H1 (cell line): Measurements from ENCODE around the gene SLC25A21. TPM values are rescaled to one million over a fixed set of nuclear protein-coding genes. Genes with fewer than 3 reads are reported as not detected.
A peak's percentile ranks its signal among the peaks of the same experiment; 100 is the strongest.

Experiments
- CTCF ChIA-PET: fragments of 300-600 bp; sonication (Branson Sonifier 250); formaldehyde crosslinking; loops from one replicate; lab custom pipeline; 2021; ENCODE audit not compliant: partially characterized antibody; lab: Charles Lee
- POLR2A ChIA-PET: fragments of 300-600 bp; sonication (Branson Sonifier 250); formaldehyde crosslinking; loops from one replicate; lab custom pipeline; 2021; ENCODE audit warnings: inconsistent platforms; ENCODE audit not compliant: partially characterized antibody; lab: Charles Lee
- DNase-seq, 2 experiments: peaks; one replicate each; pipeline versions ENCODE4 v3.0.0 to v3.0.0-alpha.2; 2010 to 2022; ENCODE audit warnings: low spot score in 2 of 2, low read depth in 1 of 2, mixed read lengths in 1 of 2
- FAIRE-seq: peaks from 2 replicates; lab custom pipeline; 2011; peaks lifted over from hg19 to GRCh38; lab: Jason Lieb, UNC
- H2AFZ ChIP-seq: 2 replicates; pipeline ENCODE4 v1.8.1; 2012; ENCODE audit warnings: low read length, inconsistent platforms
- H2AK5ac ChIP-seq: 2 replicates; pipeline ENCODE4 v1.6.1; 2013; ENCODE audit warnings: low read depth, low read length
- H2BK120ac ChIP-seq: replicated peaks from 2 replicates; pipeline ENCODE3; 2013; ENCODE audit warnings: low read depth, low read length, inconsistent platforms
- H2BK12ac ChIP-seq: 2 replicates; pipeline ENCODE4 v1.6.1; 2013; ENCODE audit warnings: low read depth, low read length
- H2BK15ac ChIP-seq: 2 replicates; pipeline ENCODE4 v1.6.1; 2013; ENCODE audit warnings: low read length
- H2BK20ac ChIP-seq: 2 replicates; pipeline ENCODE4 v1.6.1; 2013; ENCODE audit warnings: low read length
- H2BK5ac ChIP-seq: 2 replicates; pipeline ENCODE4 v1.6.1; 2013; ENCODE audit warnings: low read depth, low read length
- H3K14ac ChIP-seq: 2 replicates; pipeline ENCODE4 v1.6.1; 2013; ENCODE audit warnings: inconsistent platforms; ENCODE audit not compliant: insufficient read length
- H3K18ac ChIP-seq: 2 replicates; pipeline ENCODE4 v1.6.1; 2013; ENCODE audit warnings: low read length; ENCODE audit errors: extremely low read depth
- H3K23ac ChIP-seq: 2 replicates; pipeline ENCODE4 v1.6.1; 2013; ENCODE audit warnings: inconsistent platforms; ENCODE audit not compliant: insufficient read length
- H3K23me2 ChIP-seq: 2 replicates; pipeline ENCODE4 v1.6.1; 2013; ENCODE audit warnings: low read depth, low read length
- H3K27ac ChIP-seq: 2 replicates; pipeline ENCODE4 v1.6.1; 2011; ENCODE audit warnings: low read depth, low read length, inconsistent platforms
- H3K27me3 ChIP-seq, 4 experiments: replicated peaks in 1 of 4; 1 replicate in 1 of 4; 2 replicates in 3 of 4; pipeline versions ENCODE4 v1.6.1 to v1.8.1; 2011 to 2013; ENCODE audit warnings: low read length in 3 of 4, mild to moderate bottlenecking in 3 of 4, inconsistent platforms in 2 of 4, mixed read lengths in 2 of 4, moderate library complexity in 1 of 4; ENCODE audit not compliant: control insufficient read depth in 3 of 4, insufficient read depth in 3 of 4; ENCODE audit errors: extremely low read depth in 1 of 4
- H3K36me3 ChIP-seq, 4 experiments: 2 replicates each; pipeline versions ENCODE4 v1.6.1 to v1.8.1; 2011 to 2013; ENCODE audit warnings: mild to moderate bottlenecking in 4 of 4, low read length in 3 of 4, moderate library complexity in 2 of 4, control low read depth in 1 of 4, inconsistent platforms in 1 of 4; ENCODE audit not compliant: insufficient read depth in 4 of 4, control insufficient read depth in 2 of 4
- H3K4ac ChIP-seq: replicated peaks from 2 replicates; pipeline ENCODE3; 2013; ENCODE audit warnings: low read length, low read depth, mixed read lengths, inconsistent platforms; ENCODE audit not compliant: insufficient read length
- H3K4me1 ChIP-seq, 4 experiments: replicated peaks in 1 of 4; 1 replicate in 1 of 4; 2 replicates in 3 of 4; pipeline versions ENCODE4 v1.6.1 to v1.8.1; 2011 to 2013; ENCODE audit warnings: low read length in 3 of 4, inconsistent platforms in 2 of 4, mixed read lengths in 1 of 4; ENCODE audit not compliant: insufficient read depth in 4 of 4, control insufficient read depth in 3 of 4
- H3K4me2 ChIP-seq, 2 experiments: 2 replicates each; pipeline versions ENCODE4 v1.6.1 to v1.8.1; 2011 to 2013; ENCODE audit warnings: low read depth in 2 of 2, low read length in 2 of 2, control low read depth in 1 of 2, inconsistent platforms in 1 of 2, mild to moderate bottlenecking in 1 of 2; ENCODE audit not compliant: insufficient read depth in 1 of 2
- H3K4me3 ChIP-seq, 4 experiments: fragments of 200-600, 300-600 bp in 1 of 4; sonication (generic), shearing (Covaris generic), sonication (Bioruptor Twin) in 1 of 4; 2 replicates each; pipeline versions ENCODE4 v1.5.1 to v1.8.1; 2011 to 2016; ENCODE audit warnings: low read length in 4 of 4, low read depth in 3 of 4, control low read depth in 2 of 4, inconsistent platforms in 2 of 4, mild to moderate bottlenecking in 2 of 4, mixed read lengths in 1 of 4, moderate library complexity in 1 of 4; ENCODE audit not compliant: insufficient read depth in 2 of 4; ENCODE audit errors: extremely low read depth in 1 of 4
- H3K56ac ChIP-seq: replicated peaks from 2 replicates; pipeline ENCODE3; 2013; ENCODE audit warnings: low read depth, mild to moderate bottlenecking, mixed read lengths, low read length, inconsistent platforms; ENCODE audit not compliant: insufficient read length
- H3K79me1 ChIP-seq: 2 replicates; pipeline ENCODE4 v1.6.1; 2013; ENCODE audit warnings: low read depth, low read length, control low read depth
- H3K79me2 ChIP-seq, 2 experiments: 2 replicates each; pipeline versions ENCODE4 v1.6.1 to v1.8.1; 2012 to 2013; ENCODE audit warnings: low read length in 2 of 2, mild to moderate bottlenecking in 2 of 2, inconsistent platforms in 1 of 2; ENCODE audit not compliant: insufficient read depth in 2 of 2, control insufficient read depth in 1 of 2
- H3K9ac ChIP-seq, 4 experiments: replicated peaks in 1 of 4; 1 replicate in 1 of 4; 2 replicates in 3 of 4; pipeline versions ENCODE4 v1.6.1 to v1.8.1; 2011 to 2013; ENCODE audit warnings: low read depth in 3 of 4, low read length in 3 of 4, control low read depth in 2 of 4, mild to moderate bottlenecking in 2 of 4, moderate library complexity in 2 of 4, inconsistent platforms in 1 of 4; ENCODE audit errors: extremely low read depth in 1 of 4
- H3K9me3 ChIP-seq, 2 experiments: 2 replicates each; pipeline versions ENCODE4 v1.6.1 to v1.8.1; 2012 to 2013; ENCODE audit warnings: mild to moderate bottlenecking in 2 of 2, moderate library complexity in 2 of 2, control low read depth in 1 of 2, inconsistent platforms in 1 of 2, low read depth in 1 of 2, low read length in 1 of 2, mixed read lengths in 1 of 2; ENCODE audit not compliant: insufficient read depth in 2 of 2
- H4K20me1 ChIP-seq, 2 experiments: replicated peaks in 1 of 2; 2 replicates each; pipeline versions ENCODE3 to v1.8.1; 2011 to 2013; ENCODE audit warnings: inconsistent platforms in 2 of 2, low read length in 2 of 2, mild to moderate bottlenecking in 1 of 2; ENCODE audit not compliant: insufficient read depth in 2 of 2, control insufficient read depth in 1 of 2
- H4K5ac ChIP-seq: 2 replicates; pipeline ENCODE4 v1.6.1; 2013; ENCODE audit warnings: low read length, low read depth, mixed read lengths, inconsistent platforms; ENCODE audit not compliant: insufficient read length
- H4K8ac ChIP-seq: 2 replicates; pipeline ENCODE4 v1.8.0; 2013; ENCODE audit warnings: mild to moderate bottlenecking, moderate library complexity, low read length, inconsistent platforms; ENCODE audit not compliant: insufficient read depth; ENCODE audit errors: extremely low read depth
- H4K91ac ChIP-seq: replicated peaks from 2 replicates; pipeline ENCODE3; 2013; ENCODE audit warnings: low read length, mixed read lengths, inconsistent platforms; ENCODE audit not compliant: insufficient read length
- CBX8 ChIP-seq: fragments of 300-800, 300-1000 bp; sonication (generic); IDR thresholded peaks from 2 replicates; pipeline ENCODE4 v1.7.1; 2016; ENCODE audit warnings: low read depth, low read length, borderline replicate concordance
- EP300 ChIP-seq, 2 experiments: IDR thresholded peaks; 1 replicate in 1 of 2; 2 replicates in 1 of 2; pipeline ENCODE4 v1.6.1; 2011 to 2012; ENCODE audit warnings: low read depth in 2 of 2, low read length in 2 of 2, mild to moderate bottlenecking in 2 of 2, borderline replicate concordance in 1 of 2, inconsistent platforms in 1 of 2, moderate library complexity in 1 of 2
- HDAC6 ChIP-seq: IDR thresholded peaks from one replicate; pipeline ENCODE4 v1.7.1; 2012; ENCODE audit warnings: low read depth, mild to moderate bottlenecking, inconsistent platforms, low read length, moderate library complexity
- NRF1 ChIP-seq: IDR thresholded peaks from 2 replicates; pipeline ENCODE4 v1.6.1; 2011; ENCODE audit warnings: mild to moderate bottlenecking, low read depth, low read length, improper control_type of control experiment
- POLR2A ChIP-seq, 2 experiments: IDR thresholded peaks; 1 replicate in 1 of 2; 2 replicates in 1 of 2; pipeline ENCODE4 v1.6.1; 2011; ENCODE audit warnings: low read depth in 2 of 2, low read length in 2 of 2, mild to moderate bottlenecking in 2 of 2; ENCODE audit errors: control extremely low read depth in 1 of 2
- TAF1 ChIP-seq: IDR thresholded peaks from 2 replicates; pipeline ENCODE4 v1.6.1; 2011; ENCODE audit warnings: mild to moderate bottlenecking, low read depth, low read length
- USF2 ChIP-seq: IDR thresholded peaks from 2 replicates; pipeline ENCODE4 v1.6.1; 2011; ENCODE audit warnings: low read length, improper control_type of control experiment
- WGBS, 2 experiments: shearing (Covaris generic) in 1 of 2; methylation state at CpG; one replicate each; pipeline versions ENCODE4 v1.1.6 to v1.1.7; 2013 to 2015; ENCODE audit warnings: low lambda C conversion rate in 2 of 2, mixed read lengths in 2 of 2, inconsistent platforms in 1 of 2, low coverage in 1 of 2, missing lambda C conversion rate in 1 of 2; ENCODE audit not compliant: insufficient replicate concordance in 2 of 2, insufficient coverage in 1 of 2, insufficient read length in 1 of 2; ENCODE audit errors: extremely low coverage in 1 of 2, missing lambda C conversion rate in 1 of 2; 5-methylcytosine and 5-hydroxymethylcytosine counted together
- polyA plus RNA-seq, 7 experiments: library from polyadenylated mRNA; depleted of rRNA in 3 of 7; stranded (reverse) in 5 of 7; unstranded in 2 of 7; fragments of >200 nt in 5 of 7; fragments of 200-250 nt in 2 of 7; gene quantifications; 1 replicate in 5 of 7; 2 replicates in 1 of 7; 4 replicates in 1 of 7; pipeline versions ENCODE4 v1.2.1 to v1.2.3, GENCODE V29; 2011 to 2013; ENCODE audit warnings: missing spikeins in 2 of 7, mixed read lengths in 2 of 7
- total RNA-seq: library from RNA; stranded (reverse); fragmentation: NEBNext Ultra II Directional; extraction: Animal tissue kit (Norgen Biotek cat#: 25700); gene quantifications from 2 replicates; pipeline ENCODE4 v1.2.1, GENCODE V29; 2021

The SLC25A21 gene
- total and polyA plus RNA-seq, 2 of the 8 experiments (the other 6 are each of a cell fraction or from before 2014, with no cell fraction given): 6.9 to 15.7 TPM

GRCh38 chr14:37168721-37169120 is 3.7 kb downstream of the SLC25A21 start:
- Histone ChIP-seq H2AK5ac (peak overlapping the region; percentile 70), H3K79me1 (no peaks in the 10 kb centered on the region), H2BK15ac (peak overlapping the region; percentile 83; the same call in 1 of the 2 replicates), H3K36me3 (no peaks in the 10 kb centered on the region; a peak in 1 of 8 replicates), H3K4me2 (peak overlapping the region; percentile 4 to 44; a peak in 3 of 4 replicates), H4K5ac (no peak overlapping the region), H3K4me3 (peak overlapping the region in 1 of 4 experiments; percentile 34; a peak in 1 of 8 replicates), H3K27me3 (no peaks in the 10 kb centered on the region), H3K4me1 (peaks cover 4 to 21% (median 14%) of the 10 kb centered on the region in 4 experiments; a peak in 5 of 7 replicates), H3K23me2 (peaks cover 3% of the 10 kb centered on the region), H3K27ac (peak overlapping the region; percentile 13; the same call in 1 of the 2 replicates), H3K56ac (no peak overlapping the region), H3K23ac (no peak overlapping the region), H3K18ac (peak overlapping the region; percentile 34), H2BK120ac (peak overlapping the region; percentile 62), H2BK20ac (peak overlapping the region; percentile 74), H3K79me2 (peaks cover 0 to 7% of the 10 kb centered on the region in 2 experiments; a peak in 2 of 4 replicates), H4K91ac (peak overlapping the region; percentile 63), H3K4ac (no peak overlapping the region), H2BK5ac (peak overlapping the region; percentile 75; the same call in 1 of the 2 replicates), H4K8ac (no peak overlapping the region), H2AFZ (no peak overlapping the region), H3K9me3 (no peaks in the 10 kb centered on the region), H3K9ac (no peak overlapping the region), H3K14ac (no peak overlapping the region), H4K20me1 (no peaks in the 10 kb centered on the region), H2BK12ac (peak overlapping the region; percentile 89)
- no peak for TF ChIP-seq USF2
- no peak for TF ChIP-seq HDAC6
- no peak for TF ChIP-seq EP300 (IDR thresholded peaks at IDR 0.05; ENCODE audit: borderline replicate concordance in 1 of 2, low read depth in 2 of 2, low read length in 2 of 2)
- TF ChIP-seq CBX8: no peak
- TF ChIP-seq NRF1: no peak
- TF ChIP-seq POLR2A (IDR thresholded peaks at IDR 0.05; ENCODE audit: control extremely low read depth in 1 of 2, low read depth in 2 of 2, low read length in 2 of 2): 0 out of 3 replicates have a peak, but pooled peaks of 1 of the 2 experiments have one; percentile 26
- TF ChIP-seq TAF1: 0 out of 2 replicates have a peak, but pooled peaks have one; percentile 19
- FAIRE-seq (peak; percentile 19), DNase-seq (no peak)
- ChIA-PET CTCF (interaction anchor here (0.7 to 3.5 kb wide), 4 partner anchors 19 to 848 kb away, joined by 3 to 15 read pairs (median 4); no protein-coding TSS in a partner anchor), POLR2A (interaction anchor here (0.6 to 2.0 kb wide), 9 partner anchors 9 to 281 kb away, joined by 3 to 10 read pairs (median 4); partner anchors contain the start of gene MIPOL1)
- 84% methylated on average over 4 of the region's 4 CpGs; no CpG with 5 or more reads in 1 of the 2 experiments for WGBS, 2 experiments
